Measurements from ENCODE around the gene MAP2K2. TPM values are rescaled to one million over a fixed set of nuclear protein-coding genes. Genes with fewer than 3 reads are reported as not detected.

The MAP2K2 gene
- total and polyA plus RNA-seq, 9 of the 15 experiments (the other 6 are each of a cell fraction or from before 2014, with no cell fraction given) = 1.0 to 151 (median 58.3) TPM

- H3K27ac ChIP-seq (ENCODE audit: extremely low read depth, low read depth, low read length) = peak overlapping the region; percentile 95
- no peak for FAIRE-seq
- no peak for DNase-seq (ENCODE audit: extremely low read depth in 1 of 4, low spot score in 3 of 4)
- H3K9me1 ChIP-seq (ENCODE audit: control insufficient read depth, insufficient read depth, low read length) = peaks cover 15% of the 10 kb centered on the region
- ATAC-seq = peak; percentile 1
- no peaks in the 10 kb centered on the region for H3K27me3 ChIP-seq (ENCODE audit: control insufficient read depth in 2 of 2, insufficient read depth in 2 of 2, low read length in 2 of 2)
- intact Hi-C loops (cut with micrococcal nuclease) (loop anchor here (10.0 kb wide), 1 partner anchor 121 kb away; the partner anchor contains the start of genes ANKRD24 and SIRT6), in situ Hi-C loops (cut with MboI) (no loop called here)
- H3K9ac ChIP-seq (ENCODE audit: insufficient read depth in 1 of 2, low read depth in 2 of 2, low read length in 2 of 2) = peak overlapping the region; percentile 89 to 95
- H4K20me1 ChIP-seq (replicated peaks; ENCODE audit: control insufficient read depth, insufficient read depth, low read length) = peaks cover 50% of the 10 kb centered on the region
- H3K4me1 ChIP-seq (replicated peaks in 1 of 2; ENCODE audit: control insufficient read depth in 2 of 2, insufficient read depth in 2 of 2, low read length in 2 of 2) = peaks cover 38 to 85% of the 10 kb centered on the region in 2 experiments
- H3K36me3 ChIP-seq (ENCODE audit: control insufficient read depth, insufficient read depth, low read length) = peaks cover 52% of the 10 kb centered on the region; the same call in 2 of the 3 replicates
- H3K4me2 ChIP-seq (ENCODE audit: insufficient read depth, low read length) = peak overlapping the region; percentile 82
- peak overlapping the region; percentile 95 for H3K4me3 ChIP-seq
- H2AFZ ChIP-seq (ENCODE audit: low read depth, low read length) = no peak overlapping the region
- no TSS peak for BruUV-seq (replicated peaks)
- WGBS (ENCODE audit: insufficient coverage, low coverage, missing lambda C conversion rate) = 1% methylated on average over 21 of the region's 24 CpGs
- CTCF ChIA-PET (ENCODE audit: low intra/inter-chr PET ratio) = no interaction called here
- H3K9me3 ChIP-seq (replicated peaks; ENCODE audit: control insufficient read depth, insufficient read depth, low read depth, low read length) = no peaks in the 10 kb centered on the region
- peaks cover 64% of the 10 kb centered on the region for H3K79me2 ChIP-seq (ENCODE audit: control insufficient read depth, insufficient read depth, low read length)
- POLR2A ChIA-PET = interaction anchor here (0.5 to 0.7 kb wide), 4 partner anchors 25 to 884 kb away, joined by 3 to 5 read pairs (median 3); no protein-coding TSS in a partner anchor
- TF ChIP-seq RBM22 (IDR thresholded peaks at IDR 0.05; ENCODE audit: low read depth, low read length, poor library complexity, severe bottlenecking) = peak; percentile 7
- TF ChIP-seq PRPF4 (IDR thresholded peaks at IDR 0.05; ENCODE audit: insufficient read depth, low read depth, low read length, poor library complexity, severe bottlenecking) = peak; percentile 12
- 0 out of 2 replicates have a peak, but pooled peaks have one; percentile 18 for TF ChIP-seq ZNF76 (CRISPR knock-in tag; IDR thresholded peaks at IDR 0.05; ENCODE audit: borderline replicate concordance)
- peak; percentile 68; the same call in 1 of the 2 replicates for TF ChIP-seq FOXJ2 (tag; IDR thresholded peaks at IDR 0.05)
- TF ChIP-seq ZFP1 (CRISPR knock-in tag; IDR thresholded peaks at IDR 0.05) = no peak
- 0 out of 2 replicates have a peak, but pooled peaks have one; percentile 55 for TF ChIP-seq ZKSCAN8 (CRISPR knock-in tag; IDR thresholded peaks at IDR 0.05)
- TF ChIP-seq ETS1 (conservative IDR thresholded peaks at IDR 0.05; ENCODE audit: control insufficient read depth, low read depth, low read length) = no peak; the same call in 1 of the 2 replicates
- peak; percentile 66; the same call in 1 of the 2 replicates for TF ChIP-seq FOXJ3 (CRISPR knock-in tag; IDR thresholded peaks at IDR 0.05)
- TF ChIP-seq CSDE1 (IDR thresholded peaks at IDR 0.05) = no peak
- TF ChIP-seq ZBTB40 (IDR thresholded peaks at IDR 0.05) = no peak
- TF ChIP-seq ZBTB40 (CRISPR knock-in tag; IDR thresholded peaks at IDR 0.05) = no peak
- TF ChIP-seq KAT8 (IDR thresholded peaks at IDR 0.05; ENCODE audit: low read depth) = no peak
- peak; percentile 33 for TF ChIP-seq CCNT2 (IDR thresholded peaks at IDR 0.05; ENCODE audit: borderline replicate concordance, extremely low read depth, insufficient read length, low read depth, low read length)
Observed at GRCh38 chr19:4064149-4064495, 59.8 kb downstream of the MAP2K2 start.
